Measurements from ENCODE around the gene SPINT4. TPM values are rescaled to one million over a fixed set of nuclear protein-coding genes. Genes with fewer than 3 reads are reported as not detected.
A peak's percentile ranks its signal among the peaks of the same experiment; 100 is the strongest.

SPINT4 gene
- total RNA-seq, 1 donor from 2014 or later = not detected

DNA sequence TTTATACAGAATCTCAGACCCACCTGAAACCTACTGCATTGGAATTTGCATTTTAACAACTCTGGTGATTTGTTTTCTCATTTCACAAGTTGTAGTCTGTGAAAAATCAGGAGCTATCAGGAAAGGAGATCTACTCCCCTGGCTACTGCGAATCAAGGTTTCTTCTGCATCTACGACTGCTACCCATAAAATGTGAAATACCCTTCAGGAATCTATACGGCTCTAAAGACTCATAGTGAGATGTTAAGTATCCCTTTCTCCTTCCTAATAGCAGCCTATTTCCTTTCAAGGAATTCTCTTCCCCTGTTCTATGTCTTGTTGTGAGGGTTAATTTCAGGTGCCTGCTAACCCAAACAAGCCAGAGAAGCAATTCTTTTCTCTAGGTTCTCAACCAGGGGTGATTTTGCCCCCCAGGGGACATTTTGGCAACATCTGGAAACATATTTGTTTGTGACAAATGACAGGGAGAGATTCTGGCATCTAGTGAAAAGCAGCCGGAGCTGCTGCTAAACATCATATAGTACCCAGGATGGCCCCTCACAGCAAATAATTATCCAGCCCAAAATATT lies 43.2 kb downstream of the SPINT4 start:
- DNase-seq (ENCODE audit: low read depth in 2 of 2) = no peak

DNA sequence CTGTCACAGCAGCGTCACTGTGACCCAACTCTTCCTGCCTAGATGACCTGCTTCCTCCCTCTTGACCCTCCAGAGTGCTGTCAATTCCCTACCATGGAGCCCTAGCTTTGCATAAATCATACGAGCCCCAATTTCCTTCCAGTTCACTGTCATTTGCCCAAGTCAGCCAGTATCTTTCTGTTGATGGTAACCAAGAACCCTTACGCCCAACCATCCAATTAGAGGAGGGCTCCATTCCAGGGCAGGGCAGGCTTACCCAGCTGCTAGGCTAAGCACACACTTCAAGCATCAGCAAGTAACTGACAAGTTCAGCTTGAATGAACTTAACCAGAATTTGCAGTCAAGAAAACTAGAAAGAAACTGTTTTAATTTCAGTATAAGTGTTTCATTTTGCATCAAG lies 43.8 kb downstream of the SPINT4 start:
- no peak for DNase-seq (ENCODE audit: low read depth in 2 of 2)

DNA sequence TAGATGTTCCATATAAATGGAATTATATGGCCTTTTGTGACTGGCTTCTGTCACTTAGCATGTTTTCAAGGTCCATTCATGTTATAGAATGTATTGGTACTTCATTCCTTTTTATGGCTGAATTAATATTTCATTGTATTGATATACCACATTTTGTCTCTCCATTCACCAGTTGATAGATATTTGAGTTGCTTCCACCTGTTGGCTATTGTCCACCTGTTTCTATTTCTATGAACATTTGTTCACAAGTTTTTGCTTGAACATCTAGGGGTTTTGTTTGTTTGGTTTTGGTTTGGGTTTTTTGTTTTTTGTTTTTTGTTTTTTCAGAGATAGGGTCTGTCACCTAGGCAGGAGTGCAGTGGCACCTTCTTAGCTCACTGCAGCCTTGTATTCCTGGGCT lies 46.3 kb downstream of the SPINT4 start:
- DNase-seq (ENCODE audit: low read depth in 2 of 2) = no peak

DNA sequence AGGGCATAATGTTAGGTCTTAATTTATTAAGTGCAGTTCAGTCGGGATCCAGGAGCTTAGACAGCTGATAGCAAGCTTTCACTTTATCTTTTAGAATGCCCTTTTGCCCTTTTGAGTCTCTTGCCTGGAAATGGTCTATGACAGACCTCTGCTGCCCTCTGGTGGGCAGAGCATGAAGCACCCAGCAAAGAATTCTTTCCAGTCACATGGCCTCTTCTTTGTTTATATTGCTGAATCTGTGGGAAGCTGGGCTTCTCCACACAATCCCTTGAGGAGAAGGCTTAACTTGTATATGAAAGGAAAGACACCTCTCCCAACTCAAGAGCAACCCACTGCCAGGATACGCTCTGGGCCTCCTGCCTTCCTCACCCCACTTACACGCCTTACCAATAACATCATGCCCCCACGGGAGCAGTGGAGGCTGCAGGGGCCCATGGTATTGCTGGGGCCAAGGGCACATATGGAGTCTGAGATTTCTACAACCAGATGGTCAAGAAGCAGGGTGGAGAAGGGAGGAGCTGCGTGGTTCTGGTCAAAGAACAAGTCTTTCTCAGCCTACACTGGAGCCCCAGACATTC lies 49.1 kb downstream of the SPINT4 start:
- DNase-seq (ENCODE audit: low read depth in 2 of 2) = peak; percentile 51 to 71

DNA sequence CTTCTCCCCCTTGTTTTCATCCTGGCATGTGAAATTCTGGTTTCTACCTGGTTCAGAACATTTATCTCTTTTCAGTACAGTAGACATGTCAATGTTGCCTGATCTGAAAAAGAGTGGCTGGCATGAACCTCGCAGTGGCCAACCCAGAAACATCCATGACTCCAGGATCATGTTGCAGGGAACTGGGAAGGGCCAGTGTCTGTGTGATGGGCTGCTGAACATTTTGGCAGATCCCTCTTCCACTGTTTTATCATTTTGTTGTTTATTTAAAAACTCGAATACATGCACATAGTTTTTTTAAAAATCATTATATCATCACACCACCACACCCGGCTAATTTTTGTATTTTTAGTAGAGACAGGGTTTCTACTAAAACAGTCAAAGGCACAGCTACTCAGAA lies 50.5 kb downstream of the SPINT4 start:
- DNase-seq (ENCODE audit: low read depth in 2 of 2) = no peak

DNA sequence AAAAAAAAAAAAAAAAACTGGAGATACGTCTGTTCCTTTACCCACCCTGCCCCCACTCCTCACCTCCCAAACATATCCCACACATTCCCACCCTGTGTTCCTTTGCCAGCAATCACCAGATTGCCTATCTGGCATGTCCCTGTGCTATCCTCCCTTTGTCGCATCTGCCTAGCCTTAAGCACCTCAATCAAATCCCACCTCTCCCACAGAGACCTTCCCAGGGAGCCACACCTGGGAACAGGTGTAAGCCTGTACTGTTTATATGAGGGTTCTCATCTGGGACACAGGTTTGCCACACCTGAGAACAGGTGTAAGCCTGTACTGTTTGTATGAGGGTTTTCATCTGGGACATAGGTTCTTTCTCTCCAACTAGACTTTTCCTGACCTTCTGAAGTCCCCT lies 52.8 kb downstream of the SPINT4 start:
- no peak for DNase-seq (ENCODE audit: low read depth in 2 of 2)

DNA sequence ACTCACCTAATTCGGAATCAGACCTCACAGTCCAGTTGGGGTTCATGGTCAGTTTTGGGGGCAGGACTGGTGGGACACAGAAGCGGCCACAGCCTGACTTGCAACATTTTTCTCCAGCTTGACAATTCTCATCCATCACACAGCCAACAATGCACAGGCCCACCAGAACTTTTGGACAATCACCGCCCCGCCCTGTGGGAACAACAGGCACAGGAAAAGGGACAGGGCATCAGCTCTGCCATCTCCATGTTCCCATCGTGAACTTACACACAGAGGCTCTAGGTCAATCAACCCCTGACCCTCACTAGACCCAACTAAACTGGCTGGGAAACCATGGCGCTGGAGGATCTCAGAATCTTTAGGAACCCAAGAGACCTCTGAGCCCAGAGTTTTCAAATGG lies 53.3 kb downstream of the SPINT4 start:
- DNase-seq (ENCODE audit: low read depth in 2 of 2) = no peak

Other genes starting within 250 kb of the SPINT4 start
- not detected in 2 replicates for gene SPINT3, start 206.7 kb upstream of the SPINT4 start, total RNA-seq
- not detected in 2 replicates for gene WFDC6, start 182.9 kb upstream of the SPINT4 start, total RNA-seq
- gene EPPIN, start 174.9 kb upstream of the SPINT4 start, total RNA-seq = not detected in 2 replicates
- gene WFDC8, start 143.1 kb upstream of the SPINT4 start, total RNA-seq = not detected in 2 replicates
- gene WFDC10A, start 92.6 kb upstream of the SPINT4 start, total RNA-seq = not detected in 2 replicates
- not detected in 2 replicates for gene WFDC9, start 91.1 kb upstream of the SPINT4 start, total RNA-seq
- gene WFDC11, start 52.1 kb upstream of the SPINT4 start, total RNA-seq = not detected in 2 replicates
- not detected in 2 replicates for gene WFDC13, start 20.3 kb upstream of the SPINT4 start, total RNA-seq
- gene WFDC10B, start 17.3 kb upstream of the SPINT4 start, total RNA-seq = not detected in 2 replicates
- gene WFDC3, start 69.5 kb downstream of the SPINT4 start, total RNA-seq = not detected in 2 replicates
- 13.9 and 16.2 TPM in 2 replicates for gene DNTTIP1, start 69.6 kb downstream of the SPINT4 start, total RNA-seq
- 9.6 and 17.1 TPM in 2 replicates for gene UBE2C, start 90.3 kb downstream of the SPINT4 start, total RNA-seq
- gene TNNC2, start 105.0 kb downstream of the SPINT4 start, total RNA-seq = 0.13 TPM in 1 of 2 replicates, not detected in the other
- gene SNX21, start 111.5 kb downstream of the SPINT4 start, total RNA-seq = 11.7 and 13.4 TPM in 2 replicates
- 26.8 and 36.0 TPM in 2 replicates for gene ACOT8, start 135.0 kb downstream of the SPINT4 start, total RNA-seq
- 6.2 and 9.7 TPM in 2 replicates for gene ZSWIM3, start 135.3 kb downstream of the SPINT4 start, total RNA-seq
- 2.8 and 4.7 TPM in 2 replicates for gene ZSWIM1, start 158.9 kb downstream of the SPINT4 start, total RNA-seq
- gene SPATA25, start 165.3 kb downstream of the SPINT4 start, total RNA-seq = 0.51 and 1.0 TPM in 2 replicates
- gene NEURL2, start 168.9 kb downstream of the SPINT4 start, total RNA-seq = 2.3 and 4.0 TPM in 2 replicates
- gene CTSA, start 169.0 kb downstream of the SPINT4 start, total RNA-seq = 29.4 and 73.2 TPM in 2 replicates
- 2.8 and 3.5 TPM in 2 replicates for gene PLTP, start 189.8 kb downstream of the SPINT4 start, total RNA-seq
- 7.2 and 11.5 TPM in 2 replicates for gene PCIF1, start 212.3 kb downstream of the SPINT4 start, total RNA-seq
- gene ZNF335, start 249.9 kb downstream of the SPINT4 start, total RNA-seq = 6.0 and 9.0 TPM in 2 replicates

Data from dermis microvascular lymphatic vessel endothelial cell (primary cell).